Loucy (cell line): ENCODE measurements around the gene CLCN7.

Experiments used
- H2AFZ ChIP-seq: fragments of 200-600 bp; sonication (generic); 2 replicates; pipeline ENCODE4 v1.6.0; 2016; ENCODE audit warnings: antibody characterized with exemption, mild to moderate bottlenecking, low read length, moderate library complexity
- H3F3A ChIP-seq: fragments of 200-600 bp; 2 replicates; pipeline ENCODE4 v1.6.0; 2016; ENCODE audit warnings: antibody characterized with exemption, low read depth, mild to moderate bottlenecking
- H3K27me3 ChIP-seq: fragments of 200-600 bp; sonication (generic); 2 replicates; pipeline ENCODE4 v1.6.1; 2014; ENCODE audit warnings: low read length, mild to moderate bottlenecking; ENCODE audit not compliant: insufficient read depth, poor library complexity, severe bottlenecking
- H3K36me3 ChIP-seq: fragments of 200-600 bp; sonication (generic); 2 replicates; pipeline ENCODE4 v1.6.1; 2016; ENCODE audit warnings: low read length; ENCODE audit not compliant: insufficient read depth
- H3K4me1 ChIP-seq: fragments of 200-600 bp; sonication (generic); 2 replicates; pipeline ENCODE4 v1.5.1; 2014; ENCODE audit warnings: low read length, mild to moderate bottlenecking; ENCODE audit not compliant: insufficient read depth, poor library complexity, severe bottlenecking
- H3K4me2 ChIP-seq: fragments of 200-600 bp; sonication (generic); 2 replicates; pipeline ENCODE4 v1.6.0; 2014; ENCODE audit warnings: antibody characterized with exemption, low read length, low read depth, mild to moderate bottlenecking; ENCODE audit not compliant: poor library complexity, severe bottlenecking
- H3K4me3 ChIP-seq: fragments of 200-600 bp; sonication (generic); 2 replicates; pipeline ENCODE4 v1.5.1; 2014; ENCODE audit warnings: low read length, mild to moderate bottlenecking, mixed read lengths; ENCODE audit not compliant: poor library complexity, severe bottlenecking
- H3K79me2 ChIP-seq: fragments of 200-600 bp; sonication (generic); 2 replicates; pipeline ENCODE4 v1.6.1; 2014; ENCODE audit warnings: low read length; ENCODE audit not compliant: insufficient read depth
- H3K9ac ChIP-seq: fragments of 200-600 bp; sonication (generic); 2 replicates; pipeline ENCODE4 v1.6.0; 2014; ENCODE audit warnings: mild to moderate bottlenecking, low read depth, low read length, moderate library complexity; ENCODE audit not compliant: poor library complexity, severe bottlenecking
- H3K9me2 ChIP-seq: fragments of 200-600 bp; sonication (generic); replicated peaks from 2 replicates; pipeline ENCODE4 v1.6.1; 2016; ENCODE audit warnings: low read depth, low read length, mixed read lengths
- H3K9me3 ChIP-seq: fragments of 200-600 bp; sonication (generic); 2 replicates; pipeline ENCODE4 v1.6.1; 2014; ENCODE audit warnings: mild to moderate bottlenecking, antibody characterized with exemption, low read length, low read depth; ENCODE audit not compliant: insufficient read depth
- H4K20me1 ChIP-seq: fragments of 200-600 bp; sonication (generic); 2 replicates; pipeline ENCODE4 v1.6.0; 2014; ENCODE audit warnings: antibody characterized with exemption, low read length, mild to moderate bottlenecking; ENCODE audit not compliant: insufficient read depth, poor library complexity, severe bottlenecking
- CTCF ChIP-seq: fragments of 200-600 bp; sonication (generic); conservative IDR thresholded peaks from 2 replicates; pipeline ENCODE4 v1.5.1; 2014; ENCODE audit warnings: mild to moderate bottlenecking, antibody characterized with exemption, low read length
- EZH2phosphoT487 ChIP-seq: fragments of 200-600 bp; IDR thresholded peaks from 2 replicates; pipeline ENCODE4 v1.6.1; 2018; ENCODE audit warnings: antibody characterized with exemption, mild to moderate bottlenecking, moderate library complexity, borderline replicate concordance

CLCN7 gene

GRCh38 chr16:1435921-1436697 lies 38.7 kb downstream of the CLCN7 start:
- no peak overlapping the region for H3K9ac ChIP-seq
- no peaks in the 10 kb centered on the region for H3F3A ChIP-seq
- H3K9me2 ChIP-seq: no peaks in the 10 kb centered on the region
- TF ChIP-seq EZH2phosphoT487 (no peak), CTCF (no peak)
- no peaks in the 10 kb centered on the region for H4K20me1 ChIP-seq
- H3K27me3 ChIP-seq: no peaks in the 10 kb centered on the region
- H3K4me2 ChIP-seq: no peak overlapping the region
- no peak overlapping the region for H2AFZ ChIP-seq
- H3K4me1 ChIP-seq: no peaks in the 10 kb centered on the region
- no peak overlapping the region for H3K4me3 ChIP-seq
- no peaks in the 10 kb centered on the region for H3K79me2 ChIP-seq
- no peaks in the 10 kb centered on the region for H3K36me3 ChIP-seq
- H3K9me3 ChIP-seq: no peaks in the 10 kb centered on the region

GRCh38 chr16:1434644-1435592 lies 39.9 kb downstream of the CLCN7 start:
- TF ChIP-seq EZH2phosphoT487 (no peak), CTCF (no peak)
- Histone ChIP-seq H2AFZ (no peak overlapping the region), H3K4me1 (no peaks in the 10 kb centered on the region), H3F3A (no peaks in the 10 kb centered on the region), H3K9me2 (no peaks in the 10 kb centered on the region), H3K36me3 (no peaks in the 10 kb centered on the region), H3K4me2 (no peak overlapping the region), H3K9me3 (no peaks in the 10 kb centered on the region), H3K27me3 (no peaks in the 10 kb centered on the region), H4K20me1 (no peaks in the 10 kb centered on the region), H3K9ac (no peak overlapping the region), H3K79me2 (no peaks in the 10 kb centered on the region), H3K4me3 (no peak overlapping the region)

GRCh38 chr16:1433756-1434155 lies 41.1 kb downstream of the CLCN7 start:
- Histone ChIP-seq H3K4me1 (no peaks in the 10 kb centered on the region), H3K27me3 (no peaks in the 10 kb centered on the region), H3K4me3 (no peak overlapping the region), H3K9ac (no peak overlapping the region), H3K9me3 (no peaks in the 10 kb centered on the region), H3K9me2 (no peaks in the 10 kb centered on the region), H3K36me3 (no peaks in the 10 kb centered on the region), H3F3A (no peaks in the 10 kb centered on the region), H3K4me2 (no peak overlapping the region), H2AFZ (no peak overlapping the region), H3K79me2 (no peaks in the 10 kb centered on the region), H4K20me1 (no peaks in the 10 kb centered on the region)
- no peak for TF ChIP-seq CTCF
- TF ChIP-seq EZH2phosphoT487: no peak
